DOHH2 (cell line): Measurements from ENCODE around the gene CLEC12A.

Experiments
- EZH2phosphoT487 ChIP-seq: fragments of 200-600 bp; sonication (generic); IDR thresholded peaks from 2 replicates; pipeline ENCODE4 v1.6.1; 2017; ENCODE audit warnings: borderline replicate concordance, mild to moderate bottlenecking, antibody characterized with exemption, low read length, moderate library complexity, mixed read lengths
- TF ChIP-seq, protein P1 (sequence below): fragments of 200-600 bp; sonication (generic); IDR thresholded peaks from one replicate; pipeline ENCODE4 v1.5.1; 2014; ENCODE audit warnings: antibody characterized with exemption, mild to moderate bottlenecking, low read depth, low read length; ENCODE audit not compliant: poor library complexity, severe bottlenecking

DNA sequence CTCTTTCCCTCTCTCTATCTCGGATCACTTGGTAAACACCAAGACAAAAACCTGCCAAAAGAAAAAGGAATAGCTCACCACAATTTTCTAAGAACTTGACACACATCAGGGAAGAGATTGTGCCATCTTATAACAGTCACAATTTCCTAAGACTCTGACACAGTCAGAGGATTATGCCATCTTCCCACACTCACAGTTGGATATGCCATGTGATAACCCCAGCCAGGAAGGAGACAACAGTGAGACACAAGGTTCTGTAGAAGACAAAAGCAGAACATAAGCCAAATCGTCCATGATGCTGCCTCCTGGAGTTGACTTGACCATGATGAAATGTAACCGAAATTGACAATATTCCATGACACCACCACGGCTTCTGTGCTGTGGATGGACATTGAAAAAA is 56.5 kb downstream of the CLEC12A start:
- TF ChIP-seq, protein P1, sequence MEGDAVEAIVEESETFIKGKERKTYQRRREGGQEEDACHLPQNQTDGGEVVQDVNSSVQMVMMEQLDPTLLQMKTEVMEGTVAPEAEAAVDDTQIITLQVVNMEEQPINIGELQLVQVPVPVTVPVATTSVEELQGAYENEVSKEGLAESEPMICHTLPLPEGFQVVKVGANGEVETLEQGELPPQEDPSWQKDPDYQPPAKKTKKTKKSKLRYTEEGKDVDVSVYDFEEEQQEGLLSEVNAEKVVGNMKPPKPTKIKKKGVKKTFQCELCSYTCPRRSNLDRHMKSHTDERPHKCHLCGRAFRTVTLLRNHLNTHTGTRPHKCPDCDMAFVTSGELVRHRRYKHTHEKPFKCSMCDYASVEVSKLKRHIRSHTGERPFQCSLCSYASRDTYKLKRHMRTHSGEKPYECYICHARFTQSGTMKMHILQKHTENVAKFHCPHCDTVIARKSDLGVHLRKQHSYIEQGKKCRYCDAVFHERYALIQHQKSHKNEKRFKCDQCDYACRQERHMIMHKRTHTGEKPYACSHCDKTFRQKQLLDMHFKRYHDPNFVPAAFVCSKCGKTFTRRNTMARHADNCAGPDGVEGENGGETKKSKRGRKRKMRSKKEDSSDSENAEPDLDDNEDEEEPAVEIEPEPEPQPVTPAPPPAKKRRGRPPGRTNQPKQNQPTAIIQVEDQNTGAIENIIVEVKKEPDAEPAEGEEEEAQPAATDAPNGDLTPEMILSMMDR: no peak
- TF ChIP-seq EZH2phosphoT487: no peak
